Heart right ventricle (tissue), 16 donors: Measurements from ENCODE around the gene ZNF138. TPM values are rescaled to one million over a fixed set of nuclear protein-coding genes. Genes with fewer than 3 reads are reported as not detected.

Source experiments
- ATAC-seq, 8 donors: fragments of 200-7000 bp; cut with Tn5 transposase; one replicate each; pipeline ENCODE4 v1.9.1; 2020; ENCODE audit warnings: mild to moderate bottlenecking in 8 of 8, moderate library complexity in 8 of 8, moderate number of reproducible peaks in 1 of 8
- DNase-seq, 2 donors: peaks; one replicate each; pipeline ENCODE4 v3.0.0-alpha.2; 2020
- H3K27ac ChIP-seq, 10 donors: fragments of 200-600 bp; sonication (generic) in 2 of 10; one replicate each; pipeline versions ENCODE4 v1.5.0 to v1.8.0; 2020 to 2022; ENCODE audit warnings: mild to moderate bottlenecking in 3 of 10
- H3K27me3 ChIP-seq, 7 donors: fragments of 200-600 bp; one replicate each; pipeline ENCODE4 v1.8.0; 2021 to 2022; ENCODE audit warnings: mild to moderate bottlenecking in 2 of 7
- H3K36me3 ChIP-seq, 9 donors: fragments of 200-600 bp; sonication (generic) in 1 of 9; one replicate each; pipeline versions ENCODE4 v1.5.0 to v1.8.0; 2020 to 2022; ENCODE audit warnings: mild to moderate bottlenecking in 2 of 9
- H3K4me1 ChIP-seq, 9 donors: fragments of 200-600 bp; sonication (generic) in 1 of 9; one replicate each; pipeline versions ENCODE4 v1.5.0 to v1.8.0; 2020 to 2022; ENCODE audit warnings: mild to moderate bottlenecking in 4 of 9
- H3K4me3 ChIP-seq, 10 donors: fragments of 200-600 bp; sonication (generic) in 2 of 10; one replicate each; pipeline versions ENCODE4 v1.5.0 to v1.8.0; 2020 to 2022; ENCODE audit warnings: mild to moderate bottlenecking in 7 of 10, moderate library complexity in 2 of 10
- H3K9me3 ChIP-seq, 11 donors: fragments of 200-600 bp in 10 of 11; sonication (generic) in 2 of 11; one replicate each; pipeline versions ENCODE4 v1.5.0 to v1.8.0; 2013 to 2022; ENCODE audit warnings: mild to moderate bottlenecking in 2 of 11, control low read depth in 1 of 11, moderate library complexity in 1 of 11
- CTCF ChIP-seq, 9 donors: fragments of 200-600 bp; sonication (generic) in 2 of 9; IDR thresholded peaks; one replicate each; pipeline versions ENCODE4 v1.5.0 to v1.8.0; 2021 to 2022; ENCODE audit warnings: antibody characterized with exemption in 9 of 9, mild to moderate bottlenecking in 5 of 9, moderate library complexity in 1 of 9
- WGBS, 2 donors: extraction: QIAGEN DNeasy Blood & Tissue Kit; methylation state at CpG; one replicate each; pipeline ENCODE4 v1.1.7; 2013; ENCODE audit warnings: inconsistent platforms in 1 of 2; 5-methylcytosine and 5-hydroxymethylcytosine counted together
- intact Hi-C, 10 donors: fragments of 100-400 bp; cut with DNase I; formaldehyde crosslinking; loops; one replicate each; pipeline versions ENCODE4 v1.11.1 to v1.14.2; 2022
- polyA plus RNA-seq, 2 donors: library from polyadenylated mRNA; stranded (reverse); fragments of 200-250 nt; gene quantifications; one replicate each; pipeline ENCODE4 v1.2.3, GENCODE V29; 2013
- total RNA-seq, 10 donors: library from RNA; stranded (reverse); fragmentation: NEBNext Ultra II Directional in 3 of 10; extraction: Animal tissue kit (Norgen Biotek cat#: 25700) in 3 of 10; gene quantifications; one replicate each; pipeline versions ENCODE4 v1.2.1 to v1.2.4, GENCODE V29; 2021 to 2023
- donor health status: Arrhythmogenic right ventricular cardiomyopathy.
- donor health status: ischemic (EF 13 %, LVEDD 7.1; RV severe dilation, severe dysfunction).
- donor health status: healthy with polysubstance abuse.
- donor health status: DM: no; HTN: yes; CAD: no.
- donor health status: DM: no; HTN: no; CAD: no.
- donor health status: ischemic (EF 25% LVEDD 6.9; RV normal size, moderate dysfunction).
- donor health status: ischemic (EF 25% LVEDD 5.7; RV mildly dilated, moderate dysfunction).
- donor health status: healthy.
- donor health status: DM: yes; HTN: yes; CAD: no.
- donor health status: Ischemic cardiomyopathy.
- donor health status: ischemic (EF 35%, LVEDD 5.7; RV mildly dilated, moderate dysfunction).
- donor health status: nonischemic (EF 11% LVEDD 7.7; RV severe dilation, severe dysfunction).
- donor health status: DM: yes; HTN: yes; CAD: no.
- donor health status: PGD.
- donor health status: ischemic (EF 29% LVEDD 5.4; RV normal size, mild dysfunction).
- donor health status: nonischemic (EF 23%, LVEDD 6.1; RV moderate dilation, normal function).

The ZNF138 gene
- total and polyA plus RNA-seq, 12 donors: 1.4 to 9.1 (median 5.1) TPM

- peaks cover 0 to 17% (median 9%) of the 10 kb centered on the region in 9 donors for H3K4me1 ChIP-seq
- 74 to 76% methylated on average over 26 of the region's 26 CpGs for WGBS, 2 donors
- peak overlapping the region in 7 of 10 donors; percentile 13 to 49 (median 35) for H3K27ac ChIP-seq
- H3K4me3 ChIP-seq: peak overlapping the region in 9 of 10 donors; percentile 41 to 67 (median 56)
- no peak for ATAC-seq
- H3K27me3 ChIP-seq: peaks cover 0 to 17% (median 0%) of the 10 kb centered on the region in 7 donors
- DNase-seq: no peak
- H3K9me3 ChIP-seq: peaks cover 0 to 30% (median 0%) of the 10 kb centered on the region in 11 donors
- no peaks in the 10 kb centered on the region for H3K36me3 ChIP-seq
- intact Hi-C loops: loop anchor here in 1 of 10 donors (10.0 kb wide), 1 partner anchor 567 kb away; the partner anchor contains the start of gene ZNF736
- no peak for TF ChIP-seq CTCF (IDR thresholded peaks at IDR 0.05)
Measured at GRCh38 chr7:64881461-64882287, 87.4 kb downstream of the ZNF138 start.

GRCh38 chr7:64882341-64883112, 88.3 kb downstream of the ZNF138 start:
- Histone ChIP-seq H3K27ac (peak overlapping the region in 7 of 10 donors; percentile 13 to 49 (median 35)), H3K4me1 (peaks cover 0 to 13% (median 8%) of the 10 kb centered on the region in 9 donors), H3K27me3 (peaks cover 0 to 18% (median 0%) of the 10 kb centered on the region in 7 donors), H3K4me3 (peak overlapping the region; percentile 6 to 67 (median 54)), H3K36me3 (no peaks in the 10 kb centered on the region), H3K9me3 (peaks cover 0 to 30% (median 0%) of the 10 kb centered on the region in 11 donors)
- intact Hi-C loops: loop anchor here in 1 of 10 donors (10.0 kb wide), 1 partner anchor 568 kb away; the partner anchor contains the start of gene ZNF736
- ATAC-seq (peak; percentile 86 to 94 (median 93)), DNase-seq (peak; percentile 72 to 81)
- whole genome bisulfite sequencing, 2 donors: 5 to 8% methylated on average over 55 of the region's 55 CpGs
- peak in 2 of 9 donors; percentile 9 to 11 for TF ChIP-seq CTCF (IDR thresholded peaks at IDR 0.05)

Other genes starting within 250 kb of the ZNF138 start
- 10 to 100 TPM; 16.8 to 28.7 (median 21.4) TPM for gene ZNF680, start 231.4 kb upstream of the ZNF138 start, total RNA-seq
- gene ZNF680, start 231.4 kb upstream of the ZNF138 start, polyA plus RNA-seq: 10 to 100 TPM in 1 of 2 donors, 1 to 10 TPM in 1; 2.9 to 15.0 TPM
- 1 to 10 TPM; 1.3 to 2.8 (median 1.9) TPM for gene ZNF107, start 128.3 kb upstream of the ZNF138 start, total RNA-seq
- 1 to 10 TPM in 1 of 2 donors, under 1 TPM in 1; 0.75 to 1.7 TPM for gene ZNF107, start 128.3 kb upstream of the ZNF138 start, polyA plus RNA-seq
- 1 to 10 TPM in 9 of 10 donors, under 1 TPM in 1; 1.00 to 2.3 (median 1.6) TPM for gene ZNF273, start 108.8 kb downstream of the ZNF138 start, total RNA-seq
- 1 to 10 TPM in 1 of 2 donors, under 1 TPM in 1; 0.90 to 3.1 TPM for gene ZNF273, start 108.8 kb downstream of the ZNF138 start, polyA plus RNA-seq
- 1 to 10 TPM; 2.1 to 4.6 (median 3.1) TPM for gene ZNF117, start 196.6 kb downstream of the ZNF138 start, total RNA-seq
- 1 to 10 TPM; 1.8 to 8.3 TPM for gene ZNF117, start 196.6 kb downstream of the ZNF138 start, polyA plus RNA-seq
- 1 to 10 TPM; 4.6 to 9.3 (median 6.7) TPM for gene ERV3-1, start 212.3 kb downstream of the ZNF138 start, total RNA-seq
- 1 to 10 TPM; 2.0 to 3.0 TPM for gene ERV3-1, start 212.3 kb downstream of the ZNF138 start, polyA plus RNA-seq